HepG2 (cell line): Measurements from ENCODE around the gene TMEM270. TPM values are rescaled to one million over a fixed set of nuclear protein-coding genes. Genes with fewer than 3 reads are reported as not detected.

Experiments used
- ATAC-seq: fragments of 200-7000 bp; cut with Tn5 transposase; 3 replicates; pipeline ENCODE4 v1.9.1; 2020; ENCODE audit warnings: mild to moderate bottlenecking, moderate library complexity
- BruUV-seq: library from RNA; stranded (reverse); fragments of 400-500 nt; replicated peaks from 2 replicates; lab custom pipeline; 2021; lab: Mats Ljungman, UMichigan
- CTCF ChIA-PET: fragments of 300-600 bp; formaldehyde crosslinking; extraction: SDS; loops from one replicate; lab custom pipeline; 2021; ENCODE audit warnings: low total read pairs, inconsistent platforms, low intra/inter-chr PET ratio; lab: Yijun Ruan, JAX
- POLR2A ChIA-PET: fragments of 350-600 bp; sonication (Branson Sonifier 250); formaldehyde crosslinking; loops from one replicate; lab custom pipeline; 2020; ENCODE audit warnings: antibody characterized with exemption, inconsistent platforms; lab: Yijun Ruan, JAX
- DNase-seq: peaks from one replicate; pipeline ENCODE4 v3.0.0-alpha.2; 2015; ENCODE audit warnings: low spot score
- FAIRE-seq: peaks from 3 replicates; lab custom pipeline; 2011; peaks lifted over from hg19 to GRCh38; lab: Jason Lieb, UNC
- H2AFZ ChIP-seq: one replicate; pipeline ENCODE4 v1.6.1; 2011; ENCODE audit warnings: low read length, inconsistent platforms
- H3K27ac ChIP-seq: fragments of 300-600 bp; 3 replicates; pipeline ENCODE4 v1.8.0; 2011; ENCODE audit warnings: mixed run types, mild to moderate bottlenecking, mixed read lengths, low read length, inconsistent platforms; ENCODE audit not compliant: insufficient read depth; ENCODE audit errors: extremely low read length
- H3K27me3 ChIP-seq, 2 experiments: fragments of 200-600 bp in 1 of 2; 2 replicates in 1 of 2; 3 replicates in 1 of 2; pipeline versions ENCODE4 v1.6.0 to v1.8.0; 2011; ENCODE audit warnings: low read length in 2 of 2, mild to moderate bottlenecking in 2 of 2, moderate library complexity in 2 of 2, inconsistent platforms in 1 of 2; ENCODE audit not compliant: insufficient read depth in 2 of 2, control insufficient read depth in 1 of 2
- H3K36me3 ChIP-seq, 2 experiments: fragments of 200-600 bp in 1 of 2; replicated peaks in 1 of 2; 2 replicates in 1 of 2; 3 replicates in 1 of 2; pipeline versions ENCODE4 v1.5.1 to v1.8.0; 2011; ENCODE audit warnings: low read length in 2 of 2, inconsistent platforms in 1 of 2; ENCODE audit not compliant: insufficient read depth in 2 of 2, control insufficient read depth in 1 of 2
- H3K4me1 ChIP-seq: 2 replicates; pipeline ENCODE4 v1.5.1; 2012; ENCODE audit warnings: low read length, inconsistent platforms; ENCODE audit not compliant: insufficient read depth
- H3K4me2 ChIP-seq: 2 replicates; pipeline ENCODE4 v1.6.0; 2011; ENCODE audit warnings: low read depth, low read length, inconsistent platforms
- H3K4me3 ChIP-seq, 3 experiments: fragments of 200-600 bp in 1 of 3; sonication (generic), shearing (Covaris generic) in 1 of 3; replicated peaks in 1 of 3; 2 replicates each; pipeline ENCODE4 v1.5.1; 2011 to 2016; ENCODE audit warnings: low read length in 3 of 3, inconsistent platforms in 2 of 3, low read depth in 2 of 3, mild to moderate bottlenecking in 2 of 3, control low read depth in 1 of 3, mixed read lengths in 1 of 3; ENCODE audit not compliant: insufficient read depth in 1 of 3
- H3K79me2 ChIP-seq: one replicate; pipeline ENCODE4 v1.6.1; 2011; ENCODE audit warnings: low read length, inconsistent platforms; ENCODE audit not compliant: insufficient read depth
- H3K9ac ChIP-seq: 2 replicates; pipeline ENCODE4 v1.6.0; 2011; ENCODE audit warnings: mild to moderate bottlenecking, low read depth, low read length, inconsistent platforms; ENCODE audit not compliant: insufficient read depth
- H3K9me3 ChIP-seq: 2 replicates; pipeline ENCODE4 v1.5.1; 2012; ENCODE audit warnings: mild to moderate bottlenecking, low read length
- H4K20me1 ChIP-seq: 2 replicates; pipeline ENCODE4 v1.6.0; 2011; ENCODE audit warnings: inconsistent platforms, mild to moderate bottlenecking, low read length, moderate library complexity; ENCODE audit not compliant: insufficient read depth
- ARID5B ChIP-seq: IDR thresholded peaks from 2 replicates; pipeline ENCODE4 v1.4.0; 2020; ENCODE audit warnings: mild to moderate bottlenecking, missing genetic modification reagents
- BORCS8-MEF2B ChIP-seq: sonication (generic); formaldehyde crosslinking; IDR thresholded peaks from 2 replicates; pipeline ENCODE4 v1.8.0; 2022; ENCODE audit warnings: mild to moderate bottlenecking, missing genetic modification reagents
- MEF2D ChIP-seq: sonication (generic); formaldehyde crosslinking; IDR thresholded peaks from 2 replicates; pipeline ENCODE4 v1.5.1; 2020; ENCODE audit warnings: mild to moderate bottlenecking, missing genetic modification reagents
- UBTF ChIP-seq: sonication (generic); formaldehyde crosslinking; IDR thresholded peaks from 2 replicates; pipeline ENCODE4 v1.4.0; 2020; ENCODE audit warnings: mild to moderate bottlenecking, missing genetic modification reagents
- ZMYM2 ChIP-seq: sonication (generic); formaldehyde crosslinking; IDR thresholded peaks from 2 replicates; pipeline ENCODE4 v1.8.0; 2022; ENCODE audit warnings: mild to moderate bottlenecking, missing genetic modification reagents
- WGBS: methylation state at CpG from one replicate; pipeline ENCODE4 v1.1.6; 2017; ENCODE audit warnings: low lambda C conversion rate; 5-methylcytosine and 5-hydroxymethylcytosine counted together
- in situ Hi-C: cut with HindIII; loops from 2 replicates; pipeline ENCODE4 v1.10.0; 2017; ENCODE audit warnings: low pct_unique_long_range_greater_than_20kb; ENCODE audit not compliant: extremely low pct_ligation_motif_present
- intact Hi-C: fragments of 100-400 bp; cut with micrococcal nuclease; formaldehyde crosslinking; loops from one replicate; pipeline ENCODE4 v1.10.0; 2022; ENCODE audit not compliant: unreplicated experiment
- polyA plus RNA-seq, 8 experiments: library from polyadenylated mRNA; depleted of rRNA in 3 of 8; stranded (reverse) in 7 of 8; unstranded in 1 of 8; fragments of >200 nt; fragmentation: Illumina TruSeq in 4 of 8; extraction: Trizol in 4 of 8; gene quantifications; 2 replicates each; pipeline versions ENCODE4 v1.2.1 to v1.2.3, GENCODE V29; 2011 to 2016; ENCODE audit warnings: low read depth in 4 of 8, missing spikeins in 1 of 8, mixed read lengths in 1 of 8; ENCODE audit not compliant: insufficient read depth in 1 of 8
- total RNA-seq, 5 experiments: library from RNA; depleted of rRNA; stranded (reverse); fragments of >200 nt; fragmentation: Illumina TruSeq; extraction: Trizol; gene quantifications; 2 replicates each; pipeline ENCODE4 v1.2.3, GENCODE V29; 2016; ENCODE audit warnings: low read depth in 1 of 5
- TF ChIP-seq, protein P1 (sequence below): sonication (generic); formaldehyde crosslinking; conservative IDR thresholded peaks from 2 replicates; pipeline ENCODE4 v1.4.0; 2020; ENCODE audit warnings: missing genetic modification reagents
- TF ChIP-seq, protein P2 (sequence below): sonication (generic); formaldehyde crosslinking; IDR thresholded peaks from 2 replicates; pipeline ENCODE4 v1.5.0; 2020; ENCODE audit warnings: missing genetic modification reagents
- TF ChIP-seq, protein P3 (sequence below): sonication (generic); formaldehyde crosslinking; IDR thresholded peaks from 2 replicates; pipeline ENCODE4 v1.4.0; 2020; ENCODE audit warnings: missing genetic modification reagents, borderline replicate concordance

TMEM270 gene
- total and polyA plus RNA-seq, 2 of the 13 experiments (the other 11 are each of a cell fraction or from before 2014, with no cell fraction given), result not detected

DNA sequence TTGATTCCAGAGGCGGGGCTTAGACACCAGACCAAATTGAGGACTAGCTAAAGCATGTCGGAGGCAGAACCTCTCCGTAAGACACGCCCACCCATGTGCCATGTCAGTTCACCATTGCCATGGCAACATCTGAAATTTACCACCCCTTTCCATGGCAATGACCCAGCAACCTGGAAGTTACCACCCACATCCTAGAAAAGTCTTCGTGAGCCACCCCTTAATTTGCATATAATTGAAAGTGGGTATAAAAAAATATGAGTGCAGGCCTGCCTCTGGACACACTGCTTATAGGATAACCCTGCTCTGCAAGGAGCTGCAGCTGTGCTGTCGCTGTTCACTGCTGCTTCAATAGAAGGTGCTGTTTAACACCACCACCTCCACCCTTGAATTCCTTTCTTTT lies 28.0 kb downstream of the TMEM270 start:
- H4K20me1 ChIP-seq, result no peaks in the 10 kb centered on the region
- in situ Hi-C loops, result no loop called here
- no peak overlapping the region for H3K27ac ChIP-seq
- FAIRE-seq (no peak), ATAC-seq (no peak), DNase-seq (no peak)
- no peak overlapping the region for H2AFZ ChIP-seq
- WGBS, result 30% methylated on average over 6 of the region's 6 CpGs
- peaks cover 17% of the 10 kb centered on the region for H3K4me1 ChIP-seq
- H3K4me2 ChIP-seq, result no peak overlapping the region
- no peaks in the 10 kb centered on the region for H3K79me2 ChIP-seq
- H3K9ac ChIP-seq, result no peak overlapping the region
- BruUV-seq, result no TSS peak
- ChIA-PET POLR2A (no interaction called here), CTCF (no interaction called here)
- no peaks in the 10 kb centered on the region for H3K36me3 ChIP-seq
- H3K27me3 ChIP-seq, result peaks cover 1 to 29% of the 10 kb centered on the region in 2 experiments; a peak in 4 of 5 replicates
- H3K9me3 ChIP-seq, result no peaks in the 10 kb centered on the region
- intact Hi-C loops, result no loop called here
- no peak overlapping the region for H3K4me3 ChIP-seq
- TF ChIP-seq, protein P1, sequence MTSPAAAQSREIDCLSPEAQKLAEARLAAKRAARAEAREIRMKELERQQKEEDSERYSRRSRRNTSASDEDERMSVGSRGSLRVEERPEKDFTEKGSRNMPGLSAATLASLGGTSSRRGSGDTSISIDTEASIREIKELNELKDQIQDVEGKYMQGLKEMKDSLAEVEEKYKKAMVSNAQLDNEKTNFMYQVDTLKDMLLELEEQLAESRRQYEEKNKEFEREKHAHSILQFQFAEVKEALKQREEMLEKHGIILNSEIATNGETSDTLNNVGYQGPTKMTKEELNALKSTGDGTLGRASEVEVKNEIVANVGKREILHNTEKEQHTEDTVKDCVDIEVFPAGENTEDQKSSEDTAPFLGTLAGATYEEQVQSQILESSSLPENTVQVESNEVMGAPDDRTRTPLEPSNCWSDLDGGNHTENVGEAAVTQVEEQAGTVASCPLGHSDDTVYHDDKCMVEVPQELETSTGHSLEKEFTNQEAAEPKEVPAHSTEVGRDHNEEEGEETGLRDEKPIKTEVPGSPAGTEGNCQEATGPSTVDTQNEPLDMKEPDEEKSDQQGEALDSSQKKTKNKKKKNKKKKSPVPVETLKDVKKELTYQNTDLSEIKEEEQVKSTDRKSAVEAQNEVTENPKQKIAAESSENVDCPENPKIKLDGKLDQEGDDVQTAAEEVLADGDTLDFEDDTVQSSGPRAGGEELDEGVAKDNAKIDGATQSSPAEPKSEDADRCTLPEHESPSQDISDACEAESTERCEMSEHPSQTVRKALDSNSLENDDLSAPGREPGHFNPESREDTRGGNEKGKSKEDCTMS (CRISPR knock-in tag), result no peak
- TF ChIP-seq UBTF (CRISPR knock-in tag) (no peak), ARID5B (CRISPR knock-in tag) (no peak), BORCS8-MEF2B (no peak), ZMYM2 (no peak), MEF2D (CRISPR knock-in tag) (no peak)
- TF ChIP-seq, protein P2, sequence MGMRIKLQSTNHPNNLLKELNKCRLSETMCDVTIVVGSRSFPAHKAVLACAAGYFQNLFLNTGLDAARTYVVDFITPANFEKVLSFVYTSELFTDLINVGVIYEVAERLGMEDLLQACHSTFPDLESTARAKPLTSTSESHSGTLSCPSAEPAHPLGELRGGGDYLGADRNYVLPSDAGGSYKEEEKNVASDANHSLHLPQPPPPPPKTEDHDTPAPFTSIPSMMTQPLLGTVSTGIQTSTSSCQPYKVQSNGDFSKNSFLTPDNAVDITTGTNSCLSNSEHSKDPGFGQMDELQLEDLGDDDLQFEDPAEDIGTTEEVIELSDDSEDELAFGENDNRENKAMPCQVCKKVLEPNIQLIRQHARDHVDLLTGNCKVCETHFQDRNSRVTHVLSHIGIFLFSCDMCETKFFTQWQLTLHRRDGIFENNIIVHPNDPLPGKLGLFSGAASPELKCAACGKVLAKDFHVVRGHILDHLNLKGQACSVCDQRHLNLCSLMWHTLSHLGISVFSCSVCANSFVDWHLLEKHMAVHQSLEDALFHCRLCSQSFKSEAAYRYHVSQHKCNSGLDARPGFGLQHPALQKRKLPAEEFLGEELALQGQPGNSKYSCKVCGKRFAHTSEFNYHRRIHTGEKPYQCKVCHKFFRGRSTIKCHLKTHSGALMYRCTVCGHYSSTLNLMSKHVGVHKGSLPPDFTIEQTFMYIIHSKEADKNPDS, result no peak
- TF ChIP-seq, protein P3, sequence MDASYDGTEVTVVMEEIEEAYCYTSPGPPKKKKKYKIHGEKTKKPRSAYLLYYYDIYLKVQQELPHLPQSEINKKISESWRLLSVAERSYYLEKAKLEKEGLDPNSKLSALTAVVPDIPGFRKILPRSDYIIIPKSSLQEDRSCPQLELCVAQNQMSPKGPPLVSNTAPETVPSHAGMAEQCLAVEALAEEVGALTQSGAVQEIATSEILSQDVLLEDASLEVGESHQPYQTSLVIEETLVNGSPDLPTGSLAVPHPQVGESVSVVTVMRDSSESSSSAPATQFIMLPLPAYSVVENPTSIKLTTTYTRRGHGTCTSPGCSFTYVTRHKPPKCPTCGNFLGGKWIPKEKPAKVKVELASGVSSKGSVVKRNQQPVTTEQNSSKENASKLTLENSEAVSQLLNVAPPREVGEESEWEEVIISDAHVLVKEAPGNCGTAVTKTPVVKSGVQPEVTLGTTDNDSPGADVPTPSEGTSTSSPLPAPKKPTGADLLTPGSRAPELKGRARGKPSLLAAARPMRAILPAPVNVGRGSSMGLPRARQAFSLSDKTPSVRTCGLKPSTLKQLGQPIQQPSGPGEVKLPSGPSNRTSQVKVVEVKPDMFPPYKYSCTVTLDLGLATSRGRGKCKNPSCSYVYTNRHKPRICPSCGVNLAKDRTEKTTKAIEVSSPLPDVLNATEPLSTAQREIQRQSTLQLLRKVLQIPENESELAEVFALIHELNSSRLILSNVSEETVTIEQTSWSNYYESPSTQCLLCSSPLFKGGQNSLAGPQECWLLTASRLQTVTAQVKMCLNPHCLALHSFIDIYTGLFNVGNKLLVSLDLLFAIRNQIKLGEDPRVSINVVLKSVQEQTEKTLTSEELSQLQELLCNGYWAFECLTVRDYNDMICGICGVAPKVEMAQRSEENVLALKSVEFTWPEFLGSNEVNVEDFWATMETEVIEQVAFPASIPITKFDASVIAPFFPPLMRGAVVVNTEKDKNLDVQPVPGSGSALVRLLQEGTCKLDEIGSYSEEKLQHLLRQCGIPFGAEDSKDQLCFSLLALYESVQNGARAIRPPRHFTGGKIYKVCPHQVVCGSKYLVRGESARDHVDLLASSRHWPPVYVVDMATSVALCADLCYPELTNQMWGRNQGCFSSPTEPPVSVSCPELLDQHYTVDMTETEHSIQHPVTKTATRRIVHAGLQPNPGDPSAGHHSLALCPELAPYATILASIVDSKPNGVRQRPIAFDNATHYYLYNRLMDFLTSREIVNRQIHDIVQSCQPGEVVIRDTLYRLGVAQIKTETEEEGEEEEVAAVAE (CRISPR knock-in tag), result no peak
